HG02981 (cell line): ENCODE results near the gene OVOL3.

Experiments used
- ATAC-seq: cut with Tn5 transposase; IDR thresholded peaks from one replicate; pipeline ENCODE4 v1.9.1; 2021; ENCODE audit warnings: mild to moderate bottlenecking, moderate library complexity; ENCODE audit not compliant: unreplicated experiment

OVOL3 gene

GRCh38 chr19:36160821-36161596, 50.1 kb downstream of the OVOL3 start:
- ATAC-seq = no peak
